Ovary (tissue), 3 donors: ENCODE measurements around the gene ALX3.

ENCODE experiments used
- CTCF ChIP-seq, 3 donors: fragments of 450-650 bp in 2 of 3; fragments of 200-600 bp in 1 of 3; IDR thresholded peaks; one replicate each; pipeline versions ENCODE4 v1.5.1 to v1.8.0; 2016 to 2022; ENCODE audit warnings: antibody characterized with exemption in 3 of 3, mild to moderate bottlenecking in 1 of 3
- POLR2A ChIP-seq: fragments of 450-650 bp; IDR thresholded peaks from one replicate; pipeline ENCODE4 v1.6.1; 2017; ENCODE audit warnings: antibody characterized with exemption, mild to moderate bottlenecking, moderate library complexity
- donor health status: DM: no; HTN: no; CAD: no.

DNA sequence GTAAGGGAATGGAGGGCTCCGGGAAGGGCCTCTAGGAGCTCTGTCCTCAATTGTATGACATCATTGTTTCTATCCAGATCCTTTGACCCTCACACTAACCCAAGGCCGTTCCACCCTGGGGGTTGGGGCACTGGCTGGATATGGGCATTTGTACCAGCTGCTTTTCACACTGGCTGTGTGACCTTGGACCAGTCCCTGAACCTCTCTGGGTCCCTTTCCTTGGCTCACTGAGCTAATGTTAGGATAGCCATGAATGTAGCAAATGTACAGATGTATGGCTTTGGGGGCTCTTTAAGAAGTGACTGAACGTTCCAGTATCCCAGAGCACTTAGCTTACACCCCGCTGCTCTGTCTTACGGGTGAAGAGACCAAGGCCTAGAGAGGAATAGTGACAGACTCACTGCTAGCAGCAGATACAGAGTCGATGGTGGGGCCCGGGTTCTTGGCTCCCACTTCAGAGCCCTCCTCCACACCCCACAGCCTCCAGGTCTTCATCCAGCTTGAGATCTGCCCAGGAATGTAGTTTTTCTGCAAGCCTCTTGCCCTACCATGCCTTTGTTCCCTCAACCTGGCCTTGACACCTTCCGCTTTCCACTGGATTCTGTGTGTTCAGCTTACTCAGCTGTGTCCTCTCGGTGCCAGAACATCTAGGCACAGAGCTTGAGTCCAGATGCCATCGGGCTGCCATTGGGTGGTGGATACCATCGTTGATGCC lies 27.2 kb upstream of the ALX3 start:
- TF ChIP-seq CTCF (IDR thresholded peaks at IDR 0.05) (no peak), POLR2A (no peak)
